ENCODE results near the gene TOMM20.

GRCh38 chr1:235129774-235130570, 1.3 kb upstream of the TOMM20 start:
- TF ChIP-seq CTCF (IDR thresholded peaks at IDR 0.05; ENCODE audit: control extremely low read depth in 1 of 3, insufficient read depth in 1 of 3, low read depth in 1 of 3, low read length in 3 of 3) (no peak), SUZ12 (IDR thresholded peaks at IDR 0.05; ENCODE audit: low read length) (no peak), POLR2A (IDR thresholded peaks at IDR 0.05; ENCODE audit: control extremely low read depth in 1 of 2, low read depth in 2 of 2, low read length in 2 of 2) (no peak; a peak in 1 of 3 replicates), SP1 (IDR thresholded peaks at IDR 0.05; ENCODE audit: low read depth, low read length) (no peak), EGR1 (IDR thresholded peaks at IDR 0.05; ENCODE audit: borderline replicate concordance, low read depth, low read length) (no peak), ATF3 (IDR thresholded peaks at IDR 0.05; ENCODE audit: insufficient read depth, low read depth, low read length) (no peak), RAD21 (IDR thresholded peaks at IDR 0.05 in 1 of 2, conservative IDR thresholded peaks at IDR 0.05 in 1 of 2; ENCODE audit: low read depth in 2 of 2, low read length in 2 of 2) (no peak)

Data from H1 (cell line).